Smooth muscle cell (in vitro differentiated cells): Measurements from ENCODE around the gene HTR2A. TPM values are rescaled to one million over a fixed set of nuclear protein-coding genes. Genes with fewer than 3 reads are reported as not detected.
A peak's percentile ranks its signal among the peaks of the same experiment; 100 is the strongest.

ENCODE experiments used
- DNase-seq: peaks from one replicate; lab custom pipeline; 2025; ENCODE audit not compliant: unreplicated experiment; lab: John Stamatoyannopoulos, UW
- H2AFZ ChIP-seq: fragments of 200-600 bp; sonication (generic); 2 replicates; pipeline ENCODE4 v1.6.0; 2016; ENCODE audit warnings: antibody characterized with exemption, low read depth, mild to moderate bottlenecking
- H3F3A ChIP-seq: fragments of 200-600 bp; sonication (generic); 2 replicates; pipeline ENCODE4 v1.6.0; 2017; ENCODE audit warnings: antibody characterized with exemption, low read depth
- H3K27ac ChIP-seq: fragments of 200-600 bp; sonication (generic); 2 replicates; pipeline ENCODE4 v1.5.1; 2016; ENCODE audit warnings: low read depth, mild to moderate bottlenecking
- H3K27me3 ChIP-seq: fragments of 200-600 bp; sonication (generic); 2 replicates; pipeline ENCODE4 v1.6.1; 2016; ENCODE audit warnings: low read depth, mild to moderate bottlenecking
- H3K36me3 ChIP-seq: fragments of 200-600 bp; sonication (generic); 2 replicates; pipeline ENCODE4 v1.5.1; 2016; ENCODE audit warnings: low read depth
- H3K4me1 ChIP-seq: fragments of 200-600 bp; sonication (generic); 2 replicates; pipeline ENCODE4 v1.5.1; 2016; ENCODE audit warnings: low read depth
- H3K4me2 ChIP-seq: fragments of 200-600 bp; sonication (generic); 2 replicates; pipeline ENCODE4 v1.6.0; 2016; ENCODE audit warnings: mild to moderate bottlenecking
- H3K4me3 ChIP-seq: fragments of 200-600 bp; sonication (generic); 2 replicates; pipeline ENCODE4 v1.5.1; 2016; ENCODE audit warnings: mild to moderate bottlenecking
- H3K79me2 ChIP-seq: fragments of 200-600 bp; sonication (generic); 2 replicates; pipeline ENCODE4 v1.6.0; 2016; ENCODE audit warnings: low read depth, mild to moderate bottlenecking
- H3K9ac ChIP-seq: fragments of 200-600 bp; sonication (generic); 2 replicates; pipeline ENCODE4 v1.6.0; 2016; ENCODE audit warnings: low read depth
- H3K9me3 ChIP-seq: fragments of 200-600 bp; sonication (generic); replicated peaks from 2 replicates; pipeline ENCODE4 v1.5.1; 2016; ENCODE audit warnings: low read depth
- H4K20me1 ChIP-seq: fragments of 200-600 bp; sonication (generic); 2 replicates; pipeline ENCODE4 v1.6.0; 2016; ENCODE audit warnings: low read depth
- CTCF ChIP-seq: fragments of 200-600 bp; sonication (generic); IDR thresholded peaks from 2 replicates; pipeline ENCODE4 v1.5.1; 2017; ENCODE audit warnings: borderline replicate concordance, mild to moderate bottlenecking, antibody characterized with exemption; ENCODE audit not compliant: insufficient read depth, poor library complexity, severe bottlenecking
- WGBS: methylation state at CpG from one replicate; pipeline ENCODE4 v1.1.7; 2016; ENCODE audit warnings: low lambda C conversion rate; 5-methylcytosine and 5-hydroxymethylcytosine counted together
- polyA plus RNA-seq: library from polyadenylated mRNA; unstranded; fragments of >200 nt; fragmentation: Nextera tagmentation; extraction: Ambion mirVana; gene quantifications from 2 replicates; pipeline ENCODE4 v1.2.1, GENCODE V29; 2016
- total RNA-seq: library from RNA; depleted of rRNA; stranded (reverse); fragments of >200 nt; gene quantifications from 2 replicates; pipeline ENCODE4 v1.2.3, GENCODE V29; 2014

HTR2A gene
- total and polyA plus RNA-seq, 2 experiments from 2014 or later = 2.8 to 2.9 TPM

- Histone ChIP-seq H3K27ac (peak overlapping the region; percentile 58), H3K4me3 (no peak overlapping the region), H3K9ac (no peak overlapping the region), H2AFZ (peak overlapping the region; percentile 65), H3K36me3 (no peaks in the 10 kb centered on the region), H3K9me3 (no peaks in the 10 kb centered on the region), H3K27me3 (no peaks in the 10 kb centered on the region), H3K79me2 (no peaks in the 10 kb centered on the region), H3F3A (peaks cover 11% of the 10 kb centered on the region), H3K4me1 (peaks cover 4% of the 10 kb centered on the region), H3K4me2 (peak overlapping the region; percentile 74), H4K20me1 (no peaks in the 10 kb centered on the region)
- 35% methylated on average over 5 of the region's 5 CpGs for WGBS
- no peak for DNase-seq
- TF ChIP-seq CTCF = no peak
Measured at GRCh38 chr13:46926916-46927590, 30.2 kb upstream of the HTR2A start.

GRCh38 chr13:46925486-46925885 is 28.6 kb upstream of the HTR2A start:
- no peak for TF ChIP-seq CTCF
- no peak overlapping the region for H3K4me2 ChIP-seq
- no peak overlapping the region for H3K9ac ChIP-seq
- no peaks in the 10 kb centered on the region for H3K27me3 ChIP-seq
- no peak overlapping the region for H2AFZ ChIP-seq
- H3F3A ChIP-seq = peaks cover 11% of the 10 kb centered on the region
- H3K4me3 ChIP-seq = no peak overlapping the region
- H4K20me1 ChIP-seq = no peaks in the 10 kb centered on the region
- H3K79me2 ChIP-seq = no peaks in the 10 kb centered on the region
- no peaks in the 10 kb centered on the region for H3K36me3 ChIP-seq
- no peak overlapping the region for H3K27ac ChIP-seq
- 89% methylated on average over 1 of the region's 1 CpG for WGBS
- no peak for DNase-seq
- H3K9me3 ChIP-seq = no peaks in the 10 kb centered on the region
- peaks cover 4% of the 10 kb centered on the region for H3K4me1 ChIP-seq

- no peaks in the 10 kb centered on the region for H3K79me2 ChIP-seq
- no peaks in the 10 kb centered on the region for H3F3A ChIP-seq
- H3K4me1 ChIP-seq = no peaks in the 10 kb centered on the region
- H3K27me3 ChIP-seq = no peaks in the 10 kb centered on the region
- H2AFZ ChIP-seq = no peak overlapping the region
- DNase-seq = no peak
- no peak for TF ChIP-seq CTCF
- 73% methylated on average over 2 of the region's 2 CpGs for WGBS
- H3K4me3 ChIP-seq = no peak overlapping the region
- H3K9me3 ChIP-seq = no peaks in the 10 kb centered on the region
- no peak overlapping the region for H3K9ac ChIP-seq
- no peak overlapping the region for H3K4me2 ChIP-seq
- no peak overlapping the region for H3K27ac ChIP-seq
- no peaks in the 10 kb centered on the region for H4K20me1 ChIP-seq
- no peaks in the 10 kb centered on the region for H3K36me3 ChIP-seq
Measured at GRCh38 chr13:46914341-46914740, 17.5 kb upstream of the HTR2A start.

GRCh38 chr13:46913757-46914156 is 16.9 kb upstream of the HTR2A start:
- Histone ChIP-seq H3K79me2 (no peaks in the 10 kb centered on the region), H3K36me3 (no peaks in the 10 kb centered on the region), H3K27ac (no peak overlapping the region), H3K4me3 (no peak overlapping the region), H3F3A (no peaks in the 10 kb centered on the region), H2AFZ (no peak overlapping the region), H3K4me2 (no peak overlapping the region), H3K4me1 (no peaks in the 10 kb centered on the region), H4K20me1 (no peaks in the 10 kb centered on the region), H3K9me3 (no peaks in the 10 kb centered on the region), H3K9ac (no peak overlapping the region), H3K27me3 (no peaks in the 10 kb centered on the region)
- no peak for DNase-seq
- 85% methylated on average over 1 of the region's 1 CpG for WGBS
- no peak for TF ChIP-seq CTCF
